GM12865 (cell line): Measurements from ENCODE around the gene ZDHHC5.

Experiments used
- DNase-seq: peaks from one replicate; pipeline ENCODE4 v3.0.0; 2010; ENCODE audit warnings: low read depth
- H3K4me3 ChIP-seq: 2 replicates; pipeline ENCODE4 v1.5.1; 2011; ENCODE audit warnings: mild to moderate bottlenecking, low read depth, low read length, control low read depth
- CTCF ChIP-seq: IDR thresholded peaks from 2 replicates; pipeline ENCODE4 v1.5.1; 2011; ENCODE audit warnings: low read length, control low read depth, low read depth, inconsistent platforms; ENCODE audit not compliant: insufficient read depth; ENCODE audit errors: missing control alignments

The ZDHHC5 gene

GRCh38 chr11:57656885-57657193, 11.1 kb upstream of the ZDHHC5 start:
- no peak for TF ChIP-seq CTCF
- DNase-seq = no peak
- H3K4me3 ChIP-seq = peak overlapping the region; percentile 51

GRCh38 chr11:57657194-57658022, 10.5 kb upstream of the ZDHHC5 start, which contains the start of gene CLP1:
Gene CLP1 (plus strand): TSS chr11:57657762. CDS start chr11:57659477, 1,715 bp downstream.
- peak; percentile 98 for DNase-seq
- peak within 1 kb of the TSS; percentile 92 for H3K4me3 ChIP-seq
- TF ChIP-seq CTCF = no peak

GRCh38 chr11:57658023-57658361, 9.9 kb upstream of the ZDHHC5 start:
- TF ChIP-seq CTCF = no peak
- no peak for DNase-seq
- peak overlapping the region; percentile 92 for H3K4me3 ChIP-seq

- TF ChIP-seq CTCF = no peak
- no peak for DNase-seq
- H3K4me3 ChIP-seq = no peak overlapping the region
These were observed 8.2 kb upstream of the ZDHHC5 start for GRCh38 chr11:57659669-57660068.

GRCh38 chr11:57662893-57663292, 5.0 kb upstream of the ZDHHC5 start:
- no peak overlapping the region for H3K4me3 ChIP-seq
- peak; percentile 19 for TF ChIP-seq CTCF
- DNase-seq = no peak

- H3K4me3 ChIP-seq = no peak overlapping the region
- no peak for TF ChIP-seq CTCF
- DNase-seq = no peak
These were observed 3.9 kb upstream of the ZDHHC5 start for GRCh38 chr11:57663975-57664374.

- TF ChIP-seq CTCF = no peak
- H3K4me3 ChIP-seq = peak overlapping the region; percentile 62
- peak; percentile 99 for DNase-seq
These were observed 688 bp upstream of the ZDHHC5 start for GRCh38 chr11:57667117-57667735.
